Right lobe of liver (tissue), 6 donors: ENCODE data around the gene FOXP1. TPM values are rescaled to one million over a fixed set of nuclear protein-coding genes. Genes with fewer than 3 reads are reported as not detected.
A peak's percentile ranks its signal among the peaks of the same experiment; 100 is the strongest.

Experiments used
- ATAC-seq, 4 donors: fragments of 200-7000 bp; cut with Tn5 transposase; one replicate each; pipeline ENCODE4 v1.9.1; 2020; ENCODE audit warnings: mild to moderate bottlenecking in 4 of 4, moderate library complexity in 4 of 4
- DNase-seq, 3 donors: peaks; one replicate each; pipeline ENCODE4 v3.0.0-alpha.2; 2020
- H3K27ac ChIP-seq, 3 donors: fragments of 200-600 bp; one replicate each; pipeline ENCODE4 v1.8.0; 2022
- H3K27me3 ChIP-seq, 2 donors: fragments of 200-600 bp; one replicate each; pipeline ENCODE4 v1.8.0; 2022
- H3K36me3 ChIP-seq, 4 donors: fragments of 200-600 bp; sonication (generic) in 1 of 4; one replicate each; pipeline versions ENCODE4 v1.5.1 to v1.8.0; 2017 to 2022; ENCODE audit warnings: control low read depth in 1 of 4
- H3K4me1 ChIP-seq, 4 donors: fragments of 200-600 bp; sonication (generic) in 1 of 4; one replicate each; pipeline versions ENCODE4 v1.5.1 to v1.8.0; 2017 to 2022; ENCODE audit warnings: control low read depth in 1 of 4
- H3K4me3 ChIP-seq, 3 donors: fragments of 200-600 bp; one replicate each; pipeline ENCODE4 v1.8.0; 2022
- H3K9me3 ChIP-seq, 4 donors: fragments of 200-600 bp; sonication (generic) in 1 of 4; one replicate each; pipeline versions ENCODE4 v1.5.1 to v1.8.0; 2017 to 2022; ENCODE audit warnings: control low read depth in 1 of 4
- POLR2A ChIP-seq: fragments of 450-650 bp; IDR thresholded peaks from one replicate; pipeline ENCODE4 v1.6.1; 2017; ENCODE audit warnings: antibody characterized with exemption, mild to moderate bottlenecking
- WGBS: methylation state at CpG from one replicate; pipeline ENCODE4 v1.1.6; 2018; ENCODE audit warnings: low coverage, low lambda C conversion rate; ENCODE audit not compliant: insufficient coverage; ENCODE audit errors: missing lambda C conversion rate; 5-methylcytosine and 5-hydroxymethylcytosine counted together
- intact Hi-C, 2 donors: fragments of 100-400 bp; cut with DNase I; formaldehyde crosslinking; loops; one replicate each; pipeline versions ENCODE4 v1.11.2 to v1.14.1; 2022
- total RNA-seq, 6 experiments: library from RNA; depleted of rRNA in 2 of 6; stranded (reverse); fragments of >200 nt in 2 of 6; fragmentation: NEBNext Ultra II Directional in 3 of 6; extraction: Animal tissue kit (Norgen Biotek cat#: 25700) in 3 of 6; gene quantifications; one replicate each; pipeline versions ENCODE4 v1.1.0 to v1.2.4, GENCODE V29; 2016 to 2023
- TF ChIP-seq, protein P1 (sequence below), 4 donors: fragments of 200-600 bp in 3 of 4; fragments of 450-650 bp in 1 of 4; IDR thresholded peaks; one replicate each; pipeline versions ENCODE4 v1.5.1 to v1.8.0; 2016 to 2022; ENCODE audit warnings: antibody characterized with exemption in 4 of 4, mild to moderate bottlenecking in 2 of 4
- donor health status: DM: no; HTN: yes; CAD: no.
- donor health status: DM: no; HTN: no; CAD: no.
- donor health status: DM: no; HTN: no; CAD: no.
- donor health status: DM: no; HTN: yes; CAD: no.
- donor health status: DM: no; HTN: yes; CAD: no.

FOXP1 gene
- total RNA-seq, 6 experiments from 2014 or later = 26.7 to 47.7 (median 35.2) TPM

DNA sequence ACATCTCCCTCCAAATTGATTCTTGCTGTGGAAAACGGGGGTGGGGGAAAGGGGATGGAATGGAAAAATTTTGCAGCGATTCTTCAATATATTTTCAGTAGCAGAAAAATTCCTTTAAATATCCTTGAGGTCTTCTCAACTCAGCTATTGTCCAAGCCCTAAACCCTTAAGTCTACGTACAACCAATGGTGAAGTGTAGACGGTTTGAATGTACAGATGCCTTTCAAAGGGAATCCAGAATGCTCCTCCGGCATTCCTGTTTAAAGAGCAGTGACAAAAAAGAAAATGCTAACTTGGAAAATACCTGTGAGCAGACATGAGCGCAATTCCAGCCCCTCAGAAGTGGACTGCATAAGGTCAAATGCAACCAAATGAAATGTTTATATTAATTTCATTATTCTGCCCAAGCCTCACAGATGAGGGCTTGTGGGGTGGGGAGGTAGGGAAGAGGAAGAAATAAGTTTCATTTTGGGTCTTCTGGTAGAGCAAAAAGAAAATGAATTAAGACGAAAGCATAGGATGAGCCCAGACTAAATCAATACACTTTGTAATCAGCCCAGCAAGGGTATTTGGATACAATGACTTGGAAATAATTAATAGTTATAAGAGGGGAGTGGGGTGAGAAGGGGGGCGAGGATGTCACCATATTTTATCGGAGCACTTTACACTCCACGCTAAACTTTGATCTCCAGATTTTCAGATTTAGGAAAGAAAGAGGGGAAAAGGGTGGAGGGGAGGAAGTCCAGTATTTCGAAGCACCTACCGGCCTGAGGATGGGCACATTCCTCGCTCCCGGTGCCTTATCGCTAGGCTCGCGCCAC lies 2.7 kb downstream of the FOXP1 start:
- 44% methylated on average over 11 of the region's 17 CpGs for WGBS
- H3K36me3 ChIP-seq = no peaks in the 10 kb centered on the region
- H3K27ac ChIP-seq = peak overlapping the region; percentile 41 to 97 (median 96)
- peak overlapping the region; percentile 68 for H3K4me3 ChIP-seq
- no peaks in the 10 kb centered on the region for H3K27me3 ChIP-seq
- ATAC-seq (no peak), DNase-seq (no peak)
- peaks cover 0 to 17% (median 0%) of the 10 kb centered on the region in 4 donors for H3K4me1 ChIP-seq
- H3K9me3 ChIP-seq = no peaks in the 10 kb centered on the region
- no peak for TF ChIP-seq POLR2A
- TF ChIP-seq, protein P1, sequence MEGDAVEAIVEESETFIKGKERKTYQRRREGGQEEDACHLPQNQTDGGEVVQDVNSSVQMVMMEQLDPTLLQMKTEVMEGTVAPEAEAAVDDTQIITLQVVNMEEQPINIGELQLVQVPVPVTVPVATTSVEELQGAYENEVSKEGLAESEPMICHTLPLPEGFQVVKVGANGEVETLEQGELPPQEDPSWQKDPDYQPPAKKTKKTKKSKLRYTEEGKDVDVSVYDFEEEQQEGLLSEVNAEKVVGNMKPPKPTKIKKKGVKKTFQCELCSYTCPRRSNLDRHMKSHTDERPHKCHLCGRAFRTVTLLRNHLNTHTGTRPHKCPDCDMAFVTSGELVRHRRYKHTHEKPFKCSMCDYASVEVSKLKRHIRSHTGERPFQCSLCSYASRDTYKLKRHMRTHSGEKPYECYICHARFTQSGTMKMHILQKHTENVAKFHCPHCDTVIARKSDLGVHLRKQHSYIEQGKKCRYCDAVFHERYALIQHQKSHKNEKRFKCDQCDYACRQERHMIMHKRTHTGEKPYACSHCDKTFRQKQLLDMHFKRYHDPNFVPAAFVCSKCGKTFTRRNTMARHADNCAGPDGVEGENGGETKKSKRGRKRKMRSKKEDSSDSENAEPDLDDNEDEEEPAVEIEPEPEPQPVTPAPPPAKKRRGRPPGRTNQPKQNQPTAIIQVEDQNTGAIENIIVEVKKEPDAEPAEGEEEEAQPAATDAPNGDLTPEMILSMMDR (IDR thresholded peaks at IDR 0.05) = no peak
- intact Hi-C loops = no loop called here

DNA sequence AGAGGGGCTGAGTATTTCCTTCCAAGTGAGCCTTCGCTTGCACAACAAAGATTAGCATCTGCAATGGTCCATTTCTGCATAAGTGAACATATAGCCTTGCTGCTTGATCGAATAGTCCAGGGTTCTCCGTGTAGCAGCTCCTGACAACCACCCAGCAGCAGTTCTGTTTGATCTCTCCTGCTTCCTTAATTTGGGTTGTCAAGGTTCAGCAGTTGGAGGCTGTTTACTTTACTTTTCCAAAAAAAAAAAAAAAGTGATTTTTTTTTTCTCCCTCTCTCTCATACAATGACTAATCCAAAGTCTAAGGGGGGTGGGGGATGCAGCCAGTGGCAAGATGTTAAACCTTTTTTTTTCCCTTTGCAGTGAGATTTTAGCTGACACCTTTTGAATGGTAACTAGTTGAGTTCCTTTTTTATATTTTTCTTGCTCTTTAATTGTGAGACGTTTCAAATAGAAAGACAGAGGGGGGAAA lies 3.6 kb downstream of the FOXP1 start:
- ATAC-seq = no peak
- WGBS = 34% methylated on average over 4 of the region's 4 CpGs
- H3K36me3 ChIP-seq = no peaks in the 10 kb centered on the region
- no peaks in the 10 kb centered on the region for H3K27me3 ChIP-seq
- no peak overlapping the region for H3K27ac ChIP-seq
- H3K9me3 ChIP-seq = no peaks in the 10 kb centered on the region
- intact Hi-C loops = no loop called here
- peaks cover 0 to 8% (median 0%) of the 10 kb centered on the region in 4 donors for H3K4me1 ChIP-seq
- no peak for DNase-seq
- no peak overlapping the region for H3K4me3 ChIP-seq
- no peak for TF ChIP-seq POLR2A
- TF ChIP-seq, protein P1 (IDR thresholded peaks at IDR 0.05) = no peak

DNA sequence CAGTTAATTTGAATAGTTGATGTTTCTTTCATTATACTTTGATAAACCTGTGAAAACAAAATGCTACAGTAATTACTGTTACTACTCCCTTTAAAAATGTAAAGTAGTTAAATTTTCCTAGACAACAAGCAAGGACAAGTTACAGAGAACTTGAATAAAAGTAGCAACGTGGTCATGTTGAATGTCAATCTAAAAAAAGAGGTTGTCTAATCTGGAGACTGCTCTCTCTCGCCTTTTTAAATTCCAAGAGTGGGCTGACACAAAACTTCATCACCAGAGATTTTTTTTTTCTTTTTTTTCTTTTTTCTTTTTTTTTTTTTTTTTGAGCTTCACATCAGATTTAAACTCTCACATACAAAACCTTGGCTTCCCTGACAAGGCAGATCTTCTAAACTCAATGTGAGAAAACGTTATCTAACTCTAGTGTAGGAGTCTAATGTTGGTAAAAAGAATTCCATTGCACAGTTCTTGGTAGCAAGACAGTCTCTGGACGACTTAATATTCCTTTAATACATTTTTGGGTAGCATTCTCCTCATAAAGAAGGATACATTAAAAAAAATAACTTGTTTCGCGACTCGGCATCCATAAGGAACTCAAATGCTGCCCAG lies 4.1 kb downstream of the FOXP1 start:
- no peak overlapping the region for H3K4me3 ChIP-seq
- ATAC-seq = no peak
- no peaks in the 10 kb centered on the region for H3K9me3 ChIP-seq
- no peak for DNase-seq
- WGBS = 51% methylated on average over 7 of the region's 7 CpGs
- H3K27me3 ChIP-seq = no peaks in the 10 kb centered on the region
- no peak overlapping the region for H3K27ac ChIP-seq
- no peaks in the 10 kb centered on the region for H3K36me3 ChIP-seq
- TF ChIP-seq POLR2A = no peak
- TF ChIP-seq, protein P1 (IDR thresholded peaks at IDR 0.05) = no peak
- intact Hi-C loops = no loop called here
- H3K4me1 ChIP-seq = peaks cover 0 to 7% (median 0%) of the 10 kb centered on the region in 4 donors

DNA sequence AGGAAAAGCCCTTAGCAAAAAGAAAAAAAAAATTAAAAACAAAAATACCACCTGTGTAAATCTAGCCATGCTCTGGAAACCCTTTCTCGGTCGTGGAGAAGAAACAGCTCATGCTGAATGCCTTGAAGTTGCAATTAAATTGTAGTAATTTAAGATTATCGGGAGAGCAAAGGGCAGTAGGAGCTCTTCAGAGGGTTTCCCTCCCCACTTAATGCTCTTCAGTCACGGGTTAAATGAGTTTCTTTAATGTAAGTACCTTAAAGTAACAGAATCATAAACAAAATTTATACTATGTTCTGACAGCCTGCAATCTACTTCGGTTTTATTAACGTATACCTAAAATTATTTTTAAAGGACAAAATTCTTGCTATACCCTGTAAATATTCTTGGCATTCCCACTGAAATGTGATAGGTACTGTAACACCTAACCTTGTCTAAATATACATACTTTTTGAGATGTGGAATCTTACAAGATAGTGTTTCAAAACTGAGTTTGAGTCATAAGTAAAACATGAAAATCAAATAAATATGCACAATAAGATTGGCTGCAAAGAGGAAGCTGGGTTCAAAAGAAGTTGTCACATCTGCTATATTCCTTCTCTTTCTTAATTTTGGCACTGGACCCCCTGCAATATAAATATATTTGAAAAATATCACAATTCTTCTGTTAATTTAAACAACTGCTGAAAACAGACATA lies 5.3 kb downstream of the FOXP1 start:
- intact Hi-C loops = no loop called here
- Histone ChIP-seq H3K36me3 (no peaks in the 10 kb centered on the region), H3K4me1 (peaks cover 0 to 7% (median 0%) of the 10 kb centered on the region in 4 donors), H3K4me3 (no peak overlapping the region), H3K27ac (no peak overlapping the region), H3K27me3 (no peaks in the 10 kb centered on the region), H3K9me3 (no peaks in the 10 kb centered on the region)
- TF ChIP-seq, protein P1 (IDR thresholded peaks at IDR 0.05) = no peak
- TF ChIP-seq POLR2A = no peak
- DNase-seq = no peak
- no peak for ATAC-seq
- WGBS = 72% methylated on average over 6 of the region's 6 CpGs
